ENCODE measurements around the gene BSDC1.

GRCh38 chr1:32331549-32331948 lies 62.7 kb downstream of the BSDC1 start:
- no peak for TF ChIP-seq CTCF (conservative IDR thresholded peaks at IDR 0.05)
- no peak for TF ChIP-seq EZH2 (IDR thresholded peaks at IDR 0.05; ENCODE audit: low read depth)

Data from PC-9 (cell line).